GM19395 (cell line): ENCODE data around the gene DLEC1.
"Not testable (repeated sequence)": the region's sequence is repeated elsewhere in the genome, so short reads cannot be mapped to it uniquely, and the experiment has no call there.

Experiments
- ATAC-seq: cut with Tn5 transposase; IDR thresholded peaks from one replicate; pipeline ENCODE4 v1.9.1; 2021; ENCODE audit warnings: mild to moderate bottlenecking, moderate library complexity; ENCODE audit not compliant: unreplicated experiment

DLEC1 gene

DNA sequence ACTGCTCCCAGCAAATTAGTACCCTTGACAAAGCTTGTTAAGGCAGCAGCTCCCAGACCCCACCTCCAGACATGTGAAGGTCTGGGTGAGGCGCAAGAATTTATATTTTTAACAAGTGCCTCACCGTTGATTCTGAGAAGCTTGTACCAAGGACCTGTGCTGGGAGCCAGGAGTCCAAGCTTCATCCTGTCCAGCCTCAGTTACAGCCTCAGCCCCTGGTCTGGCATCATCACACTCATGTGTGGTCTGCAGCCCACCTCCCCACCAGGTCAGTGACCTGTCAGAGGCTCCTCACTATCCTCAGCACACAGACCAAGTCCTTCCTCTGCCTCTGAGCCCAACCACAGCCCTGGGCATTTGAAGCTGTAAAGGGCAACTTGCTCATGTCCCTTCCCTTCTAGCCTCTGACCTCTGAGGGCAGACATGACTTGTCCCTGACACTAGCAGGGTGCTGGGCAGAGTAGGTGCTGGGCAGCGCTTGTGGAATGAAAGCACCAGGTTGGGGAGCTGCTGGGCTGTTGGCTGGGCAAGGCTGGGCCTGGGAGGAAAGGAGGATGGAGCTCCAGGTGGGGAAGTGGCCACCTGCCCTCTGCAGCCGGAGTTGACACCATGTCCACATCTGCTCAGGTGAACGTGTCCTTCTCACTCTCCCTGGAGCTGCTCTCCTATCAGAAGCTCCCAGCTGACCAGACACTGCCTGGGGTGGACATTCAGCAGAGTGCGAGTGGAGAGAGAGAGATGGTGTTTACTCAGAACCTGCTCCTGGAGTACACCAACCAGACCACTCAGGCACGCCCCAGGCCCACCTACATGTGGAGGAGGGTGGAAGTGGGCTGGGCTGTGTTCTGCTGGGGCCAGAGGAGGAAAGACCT is 81.0 kb downstream of the DLEC1 start:
- no peak for ATAC-seq

DNA sequence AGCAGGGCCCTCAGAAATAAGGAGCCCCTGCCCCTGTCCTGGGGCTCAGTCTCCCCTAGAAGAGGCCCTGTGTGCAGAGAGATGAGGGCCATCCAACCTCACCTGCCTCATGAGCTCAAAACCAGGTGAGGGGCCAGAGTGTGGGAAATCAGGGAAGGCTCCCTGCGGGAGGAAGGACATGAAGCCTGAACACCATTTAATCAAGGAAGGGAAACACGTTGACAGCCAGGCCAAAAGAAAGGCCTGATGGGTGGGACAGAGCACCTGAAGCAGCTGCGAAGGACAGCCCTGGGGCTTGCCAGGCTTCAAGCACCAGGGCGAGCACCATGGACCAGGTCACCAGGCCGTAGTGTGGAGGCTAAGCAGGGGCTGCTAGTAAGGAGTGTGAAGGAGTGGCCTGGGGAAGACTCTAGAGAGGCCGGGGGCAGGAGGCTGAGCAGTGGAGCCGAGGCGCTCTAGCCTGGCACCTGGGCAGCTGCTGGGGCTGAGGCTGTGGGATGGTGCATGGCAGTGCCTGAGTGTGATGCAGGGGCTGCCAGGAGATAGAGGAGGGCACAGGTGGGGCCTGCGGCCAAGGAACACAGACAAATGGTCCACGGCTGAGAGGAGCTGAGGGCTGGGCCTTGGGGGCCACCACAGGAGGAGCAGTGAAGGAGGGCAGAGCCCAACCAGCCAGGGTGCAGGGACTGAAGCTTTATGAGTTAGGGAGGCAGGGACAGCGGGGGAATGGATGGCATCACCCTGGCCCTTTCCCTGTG is 81.9 kb downstream of the DLEC1 start:
- ATAC-seq = no peak

GRCh38 chr3:38121451-38121831 is 82.4 kb downstream of the DLEC1 start:
- no peak for ATAC-seq

DNA sequence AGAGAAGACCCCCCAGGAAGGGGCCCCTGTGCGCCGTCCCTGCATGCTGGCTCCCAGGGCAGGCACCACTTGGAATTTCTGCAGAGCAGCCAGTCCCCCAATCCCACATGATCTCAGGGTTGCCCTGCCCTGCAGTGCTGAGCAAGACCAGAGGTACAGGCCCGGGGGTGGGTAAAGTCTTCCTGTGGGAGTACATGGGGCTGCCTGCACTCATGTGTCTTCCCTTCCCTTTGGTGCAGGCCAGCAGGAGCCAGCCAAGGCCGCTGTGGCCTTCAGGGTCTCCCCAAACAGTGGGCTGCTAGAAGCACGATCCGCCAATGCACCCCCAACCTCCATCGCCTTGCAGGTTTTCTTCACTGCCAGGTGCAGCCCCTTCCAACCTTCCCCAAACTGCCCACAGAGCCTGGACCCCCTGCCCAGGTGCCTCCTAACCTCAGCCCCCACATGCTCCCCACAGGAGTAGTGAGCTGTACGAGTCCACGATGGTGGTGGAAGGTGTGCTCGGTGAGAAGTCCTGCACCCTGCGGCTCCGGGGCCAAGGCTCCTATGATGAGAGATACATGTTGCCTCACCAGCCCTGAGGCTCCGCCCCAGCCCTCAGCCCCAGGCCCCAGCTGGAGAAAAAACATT is 82.9 kb downstream of the DLEC1 start:
- ATAC-seq = no peak

- ATAC-seq = no peak
Measured at GRCh38 chr3:38122712-38123290, 83.8 kb downstream of the DLEC1 start.

- no peak for ATAC-seq
Measured at GRCh38 chr3:38124324-38125122, 85.5 kb downstream of the DLEC1 start.

DNA sequence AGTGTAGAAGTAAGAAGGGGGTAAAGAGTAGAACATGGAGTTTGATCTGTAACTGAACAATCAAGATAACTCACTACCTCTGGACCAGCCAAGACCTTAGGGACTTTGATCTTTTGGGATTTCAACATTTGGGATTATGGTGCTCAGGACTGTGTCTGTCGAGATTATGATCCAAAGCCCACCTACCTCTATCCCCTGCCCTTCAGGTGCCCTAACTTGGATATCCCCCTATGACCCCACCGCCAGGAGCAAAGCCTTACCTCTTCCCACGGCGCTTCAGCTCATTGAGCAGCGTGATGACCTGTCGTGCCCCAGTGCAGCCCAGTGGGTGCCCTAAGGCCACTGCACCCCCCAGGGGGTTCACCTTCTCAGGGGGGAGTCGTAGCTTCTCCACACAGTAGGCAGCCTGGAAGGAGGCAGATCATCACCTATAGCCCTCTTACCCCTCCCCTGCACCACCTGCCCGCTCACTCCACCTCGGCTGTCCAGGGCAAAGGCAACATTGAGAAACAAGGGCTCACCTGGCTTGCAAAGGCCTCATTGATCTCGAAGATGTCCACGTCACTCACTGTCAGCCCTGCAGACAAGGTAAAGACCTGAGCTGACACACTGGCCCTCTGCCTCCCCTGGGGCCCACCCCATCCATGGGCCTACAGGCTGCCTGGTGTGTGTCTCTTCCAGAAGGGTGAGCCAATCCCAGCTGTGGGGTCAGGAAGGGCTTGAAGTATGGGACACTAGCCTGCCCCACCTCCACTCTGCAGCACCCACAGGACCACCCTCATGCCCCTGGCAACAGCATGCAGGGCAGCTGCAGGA is 86.5 kb downstream of the DLEC1 start:
- no peak for ATAC-seq

DNA sequence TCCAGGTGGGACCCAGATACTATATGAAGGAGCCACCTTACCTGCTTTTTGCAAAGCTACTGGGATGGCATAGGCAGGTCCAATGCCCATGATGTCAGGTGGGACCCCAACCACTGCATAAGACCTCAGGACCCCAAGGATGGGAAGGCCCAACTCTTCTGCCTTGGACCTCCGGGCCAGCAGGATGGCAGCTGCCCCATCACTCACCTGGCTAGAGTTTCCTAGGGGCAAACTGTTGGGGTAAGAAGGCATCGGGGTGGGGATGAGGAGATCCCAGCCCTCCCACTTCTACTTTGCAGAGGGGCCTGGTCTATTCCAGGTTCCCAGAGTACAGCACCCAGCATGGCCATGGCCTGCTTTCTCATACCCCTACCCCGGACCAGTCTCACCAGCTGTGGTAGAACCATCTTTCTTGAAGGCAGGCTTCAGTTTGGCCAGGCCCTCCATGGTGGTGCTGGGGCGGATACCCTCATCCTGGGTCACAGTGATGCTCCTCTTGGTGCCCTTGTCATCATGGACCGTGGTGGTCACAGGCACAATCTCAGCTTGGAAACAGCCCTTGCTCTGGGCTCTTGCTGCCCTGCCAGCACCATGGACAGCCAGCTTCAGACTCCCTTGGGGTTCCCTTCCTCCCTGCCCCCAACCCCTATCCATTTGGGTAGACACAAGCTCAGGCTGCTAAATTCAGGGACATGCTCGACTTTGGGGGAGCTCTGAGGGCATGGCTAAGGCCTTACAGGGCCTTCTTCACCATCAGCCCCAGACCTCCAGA is 87.3 kb downstream of the DLEC1 start:
- no peak for ATAC-seq

- no peak for ATAC-seq
Measured at GRCh38 chr3:38127611-38128302, 88.7 kb downstream of the DLEC1 start.

DNA sequence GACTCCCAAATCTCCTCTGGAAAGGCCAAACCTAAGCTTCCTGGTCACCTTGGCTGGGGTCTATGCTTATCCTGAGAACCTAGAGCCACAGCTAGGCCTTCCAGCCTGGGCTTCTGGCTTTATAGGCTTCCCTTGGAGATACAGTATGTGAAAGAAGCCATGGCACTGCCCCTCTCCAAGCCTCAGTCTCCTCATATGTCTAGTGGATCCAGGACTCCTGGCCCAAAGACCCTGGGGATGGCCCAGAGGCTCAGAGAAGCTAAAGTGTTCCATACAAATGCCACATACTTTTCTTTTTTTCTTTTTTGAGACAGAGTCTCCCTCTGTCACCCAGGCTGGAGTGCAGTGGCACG is 89.3 kb downstream of the DLEC1 start:
- ATAC-seq = no peak

DNA sequence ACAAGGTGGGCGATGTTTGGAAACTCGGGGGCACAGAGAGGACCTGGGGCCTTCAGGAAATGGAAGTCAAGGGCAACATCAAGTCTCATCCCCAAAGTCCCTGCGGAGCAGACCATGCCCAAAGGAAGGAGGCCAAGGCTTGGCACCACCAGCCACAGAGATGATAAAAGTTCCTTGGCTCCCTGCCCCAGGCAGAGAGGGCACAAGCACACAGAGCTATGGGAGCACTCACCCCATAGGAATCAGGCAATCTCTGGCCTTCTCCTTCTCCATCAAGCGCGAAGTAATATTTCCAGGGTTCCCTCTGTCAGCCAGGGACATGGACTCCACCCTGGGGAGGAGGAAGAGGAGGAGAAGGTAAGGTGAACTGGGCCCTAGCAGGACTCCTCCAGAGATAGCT is 90.0 kb downstream of the DLEC1 start:
- no peak for ATAC-seq

- no peak for ATAC-seq
Measured at GRCh38 chr3:38130631-38131065, 91.6 kb downstream of the DLEC1 start.

GRCh38 chr3:38131621-38132369 is 92.8 kb downstream of the DLEC1 start:
- no peak for ATAC-seq

- ATAC-seq = no peak
Measured at GRCh38 chr3:38133209-38133556, 94.2 kb downstream of the DLEC1 start.

DNA sequence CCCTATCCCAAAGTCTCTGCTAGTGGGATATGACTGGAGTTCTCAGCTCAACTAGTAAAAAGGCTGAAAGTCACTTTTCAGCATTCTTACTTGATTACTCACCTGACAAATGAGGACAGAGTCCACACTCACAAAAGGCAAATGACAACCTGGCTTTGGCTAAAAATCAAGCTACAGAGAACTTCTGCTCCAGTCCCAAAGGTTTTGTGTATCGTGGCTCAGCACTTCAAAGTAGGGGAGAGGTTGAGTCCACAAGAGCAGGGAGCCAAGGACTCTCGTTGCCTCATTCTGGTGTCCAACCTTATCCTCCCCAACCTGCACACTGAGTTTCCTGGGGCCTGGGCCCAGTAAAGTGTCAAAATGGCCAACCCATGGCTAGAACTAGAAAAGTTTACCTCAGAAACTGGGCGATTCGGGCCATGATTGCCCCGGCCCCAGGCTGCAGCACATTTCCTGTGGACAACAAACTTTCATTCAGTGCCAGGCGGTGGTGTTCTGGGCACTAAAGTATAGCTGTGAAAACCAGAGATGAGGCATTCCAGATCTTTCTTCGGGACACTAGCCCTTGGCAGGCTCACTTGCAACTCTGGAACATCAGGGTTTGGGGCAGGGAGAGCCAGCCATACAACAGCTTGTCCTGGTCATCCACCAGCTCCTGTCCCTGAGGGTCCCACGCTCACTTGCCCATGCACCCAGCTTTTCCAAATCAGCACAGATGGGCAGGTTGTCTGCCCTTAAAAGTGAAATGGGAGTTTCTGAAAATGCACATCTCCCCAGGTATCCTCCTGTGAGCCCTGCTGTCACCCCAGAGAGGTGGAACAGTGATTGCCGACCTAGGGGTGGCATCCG is 94.8 kb downstream of the DLEC1 start:
- no peak for ATAC-seq

DNA sequence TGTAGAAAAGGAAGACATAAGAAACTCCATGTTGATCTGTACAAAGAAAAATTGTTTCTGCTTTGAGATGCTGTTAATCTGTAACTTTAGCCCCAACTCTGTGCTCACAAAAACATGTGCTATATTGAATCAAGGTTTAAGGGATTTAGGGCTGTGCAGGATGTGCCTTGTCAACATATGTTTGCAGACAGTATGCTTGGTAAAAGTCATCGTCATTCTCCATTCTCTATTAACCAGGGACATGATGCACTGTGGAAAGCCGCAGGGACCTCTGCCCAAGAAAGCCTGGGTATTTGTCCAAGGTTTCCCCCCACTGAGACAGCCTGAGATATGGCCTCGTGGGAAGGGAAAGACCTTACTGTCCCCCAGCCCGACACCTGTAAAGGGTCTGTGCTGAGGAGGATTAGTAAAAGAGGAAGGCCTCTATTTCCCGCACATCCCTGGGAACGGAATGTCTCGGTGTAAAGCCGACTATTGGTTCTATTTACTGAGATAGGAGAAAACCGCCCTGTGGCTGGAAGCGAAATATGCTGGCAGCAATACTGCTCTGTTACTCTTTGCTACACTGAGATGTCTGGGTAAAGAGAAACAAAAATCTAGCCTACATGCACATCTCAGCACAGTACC is 95.6 kb downstream of the DLEC1 start:
- not testable (repeated sequence) for ATAC-seq
